Subcutaneous adipose tissue (tissue), 4 donors: Measurements from ENCODE around the gene CHD5. TPM values are rescaled to one million over a fixed set of nuclear protein-coding genes. Genes with fewer than 3 reads are reported as not detected.

Experiments
- total RNA-seq, 4 donors: library from RNA; depleted of rRNA; stranded (reverse); fragments of >200 nt; gene quantifications; one replicate each; pipeline ENCODE4 v1.1.0, GENCODE V29; 2016
- TF ChIP-seq, protein P1 (sequence below): fragments of 450-650 bp; IDR thresholded peaks from one replicate; pipeline ENCODE4 v1.5.1; 2016; ENCODE audit warnings: low read depth, mild to moderate bottlenecking, control low read depth, antibody characterized with exemption, moderate library complexity

Gene CHD5
- total RNA-seq, 4 donors from 2014 or later, result 0.19 to 0.49 (median 0.22) TPM; not detected in 1

DNA sequence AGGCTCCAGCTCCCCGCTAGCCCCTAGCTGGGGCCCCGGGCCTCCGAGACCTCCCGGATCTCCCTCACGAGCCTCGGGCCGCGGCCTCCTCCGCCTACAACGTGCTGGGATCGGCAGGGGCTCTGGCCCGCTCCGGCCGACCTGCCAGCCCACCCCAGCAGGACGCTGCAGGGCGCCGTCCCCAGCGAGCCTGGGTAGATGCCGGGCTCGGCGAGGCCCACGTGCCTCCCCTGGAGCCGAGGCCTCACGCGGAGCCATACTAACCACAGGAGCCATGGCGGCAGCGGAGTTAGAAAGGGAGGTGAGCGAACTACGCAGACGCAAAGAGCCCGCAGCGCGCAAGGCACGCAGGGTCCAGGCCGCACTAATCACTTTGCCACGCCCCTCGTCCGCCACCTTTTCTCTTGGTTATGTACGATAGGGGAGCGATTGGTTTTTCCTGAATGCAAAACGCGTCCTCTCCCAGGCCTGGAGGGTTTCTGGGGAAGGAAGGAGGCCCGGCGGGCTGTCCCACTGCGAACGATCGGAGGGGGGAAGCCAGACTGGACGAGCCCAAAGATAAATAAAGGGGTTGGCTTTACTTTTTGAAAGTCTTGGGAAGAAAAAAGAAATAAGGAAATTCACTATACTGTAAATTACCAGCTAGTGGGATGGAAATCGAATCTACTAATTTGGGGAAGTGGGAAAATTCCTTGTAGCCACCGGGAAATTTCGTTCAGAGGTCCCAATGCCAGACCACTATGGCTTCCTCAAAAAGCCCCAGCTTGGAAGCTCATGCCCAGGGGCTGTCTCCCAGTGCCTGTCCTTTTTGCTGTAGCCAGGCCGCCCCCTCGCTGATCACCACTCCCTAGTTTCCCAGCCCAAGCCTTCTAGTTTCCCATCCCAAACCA lies 19.4 kb upstream of the CHD5 start, which contains the start of gene RPL22:
RPL22 (minus strand) TSS at position 298 of the 890 bp plus-strand sequence; CDS start at position 276, 22 bp downstream.
- TF ChIP-seq, protein P1, sequence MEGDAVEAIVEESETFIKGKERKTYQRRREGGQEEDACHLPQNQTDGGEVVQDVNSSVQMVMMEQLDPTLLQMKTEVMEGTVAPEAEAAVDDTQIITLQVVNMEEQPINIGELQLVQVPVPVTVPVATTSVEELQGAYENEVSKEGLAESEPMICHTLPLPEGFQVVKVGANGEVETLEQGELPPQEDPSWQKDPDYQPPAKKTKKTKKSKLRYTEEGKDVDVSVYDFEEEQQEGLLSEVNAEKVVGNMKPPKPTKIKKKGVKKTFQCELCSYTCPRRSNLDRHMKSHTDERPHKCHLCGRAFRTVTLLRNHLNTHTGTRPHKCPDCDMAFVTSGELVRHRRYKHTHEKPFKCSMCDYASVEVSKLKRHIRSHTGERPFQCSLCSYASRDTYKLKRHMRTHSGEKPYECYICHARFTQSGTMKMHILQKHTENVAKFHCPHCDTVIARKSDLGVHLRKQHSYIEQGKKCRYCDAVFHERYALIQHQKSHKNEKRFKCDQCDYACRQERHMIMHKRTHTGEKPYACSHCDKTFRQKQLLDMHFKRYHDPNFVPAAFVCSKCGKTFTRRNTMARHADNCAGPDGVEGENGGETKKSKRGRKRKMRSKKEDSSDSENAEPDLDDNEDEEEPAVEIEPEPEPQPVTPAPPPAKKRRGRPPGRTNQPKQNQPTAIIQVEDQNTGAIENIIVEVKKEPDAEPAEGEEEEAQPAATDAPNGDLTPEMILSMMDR, result no peak

DNA sequence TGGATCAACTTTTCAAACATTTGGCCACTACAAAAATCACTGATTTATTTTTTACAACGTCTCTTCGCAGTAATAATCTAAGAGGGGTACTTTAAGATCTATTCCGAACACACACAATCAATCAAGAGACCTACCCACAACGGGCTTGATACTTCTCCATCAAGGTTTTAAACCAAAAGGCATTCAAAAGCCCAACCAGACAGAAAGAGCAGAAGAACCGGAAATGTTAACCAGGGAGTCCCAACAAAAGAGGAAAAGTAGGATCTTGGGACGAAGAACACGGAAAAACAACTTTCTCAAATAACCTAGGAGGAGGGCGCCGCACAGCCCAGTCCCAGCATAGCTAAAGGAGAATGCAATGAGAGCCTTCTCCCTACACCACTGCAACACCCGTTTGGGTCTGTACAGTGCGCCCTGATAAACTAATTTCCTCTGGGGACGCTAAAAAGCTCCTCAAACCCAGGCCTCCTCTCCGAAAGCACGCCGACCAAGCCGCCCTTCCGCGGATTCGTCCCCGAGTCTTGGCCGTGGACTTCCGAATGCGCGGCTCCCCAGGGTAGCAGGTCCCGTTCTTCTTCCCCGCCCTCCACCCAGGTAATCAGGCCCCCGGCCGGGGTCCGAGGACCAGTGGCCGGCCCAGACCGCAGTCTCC lies 18.7 kb upstream of the CHD5 start:
- TF ChIP-seq, protein P1, result no peak

DNA sequence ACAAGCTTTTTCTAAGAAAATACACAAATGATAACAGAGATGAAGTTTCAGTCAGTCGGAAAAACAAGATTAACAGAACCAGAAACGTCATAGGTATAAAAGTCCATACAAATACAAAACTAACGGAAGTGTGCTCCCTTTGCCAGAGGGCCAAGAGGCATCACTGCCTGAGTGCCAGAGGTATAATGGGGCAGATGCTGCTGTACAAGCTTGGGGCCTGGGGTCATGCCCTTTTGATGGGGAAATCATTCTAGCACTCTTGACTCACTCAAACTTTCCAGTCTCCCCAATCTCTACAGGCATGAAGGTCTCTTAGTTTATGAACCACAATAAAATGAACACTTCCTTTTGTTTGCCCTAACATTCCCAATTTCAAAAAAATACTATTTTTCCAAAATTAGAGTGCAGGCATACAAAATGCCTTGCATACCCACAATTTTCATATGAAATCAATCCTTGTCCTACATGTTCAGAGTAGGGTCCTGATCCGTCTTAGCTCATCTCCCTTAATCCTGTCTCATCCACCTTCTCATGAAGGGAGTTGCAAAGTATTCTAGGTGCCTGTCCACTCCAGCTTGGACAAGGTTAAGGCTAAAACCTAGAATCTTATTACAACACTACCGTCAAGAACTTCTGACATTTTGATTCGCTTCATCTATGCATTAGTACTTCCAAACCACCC lies 17.8 kb upstream of the CHD5 start:
- TF ChIP-seq, protein P1, result no peak

DNA sequence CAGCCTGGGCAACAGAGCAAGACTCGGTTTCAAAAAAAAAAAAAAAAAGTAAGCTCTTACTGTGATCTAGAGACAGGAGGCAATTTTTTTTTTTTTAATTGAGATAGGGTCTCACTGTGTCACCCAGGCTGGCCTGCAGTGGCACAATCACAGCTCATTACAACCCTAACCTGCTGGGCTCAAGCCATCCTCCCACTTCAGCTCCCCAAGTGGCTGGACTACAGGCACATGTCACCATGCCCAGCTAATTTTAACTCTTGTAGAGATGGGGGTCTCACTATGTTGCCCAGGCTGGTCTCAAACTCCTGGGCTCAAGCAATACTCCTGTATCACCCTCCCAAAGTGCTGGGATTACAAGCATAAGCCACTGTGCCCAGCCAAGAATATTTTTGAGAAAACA lies 11.8 kb upstream of the CHD5 start:
- TF ChIP-seq, protein P1, result no peak

DNA sequence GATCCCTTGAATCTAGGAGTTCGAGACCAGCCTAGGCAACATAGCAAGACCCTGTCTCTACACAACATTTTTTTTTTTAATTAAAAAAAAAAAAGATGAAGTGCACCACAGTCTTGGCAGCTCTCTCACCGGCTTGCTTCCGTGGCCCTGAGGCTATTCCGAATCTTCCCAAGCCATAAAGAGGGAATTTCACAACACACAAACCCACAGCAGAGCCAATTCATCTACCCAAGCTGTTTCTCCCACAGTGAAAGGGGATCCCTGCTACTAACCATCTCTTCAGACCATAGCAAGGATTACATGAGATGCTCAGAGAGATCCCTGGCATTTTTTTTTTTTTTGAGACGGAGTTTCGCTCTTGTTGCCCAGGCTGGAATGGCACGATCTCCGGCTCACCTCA lies 8.3 kb upstream of the CHD5 start:
- TF ChIP-seq, protein P1, result no peak

DNA sequence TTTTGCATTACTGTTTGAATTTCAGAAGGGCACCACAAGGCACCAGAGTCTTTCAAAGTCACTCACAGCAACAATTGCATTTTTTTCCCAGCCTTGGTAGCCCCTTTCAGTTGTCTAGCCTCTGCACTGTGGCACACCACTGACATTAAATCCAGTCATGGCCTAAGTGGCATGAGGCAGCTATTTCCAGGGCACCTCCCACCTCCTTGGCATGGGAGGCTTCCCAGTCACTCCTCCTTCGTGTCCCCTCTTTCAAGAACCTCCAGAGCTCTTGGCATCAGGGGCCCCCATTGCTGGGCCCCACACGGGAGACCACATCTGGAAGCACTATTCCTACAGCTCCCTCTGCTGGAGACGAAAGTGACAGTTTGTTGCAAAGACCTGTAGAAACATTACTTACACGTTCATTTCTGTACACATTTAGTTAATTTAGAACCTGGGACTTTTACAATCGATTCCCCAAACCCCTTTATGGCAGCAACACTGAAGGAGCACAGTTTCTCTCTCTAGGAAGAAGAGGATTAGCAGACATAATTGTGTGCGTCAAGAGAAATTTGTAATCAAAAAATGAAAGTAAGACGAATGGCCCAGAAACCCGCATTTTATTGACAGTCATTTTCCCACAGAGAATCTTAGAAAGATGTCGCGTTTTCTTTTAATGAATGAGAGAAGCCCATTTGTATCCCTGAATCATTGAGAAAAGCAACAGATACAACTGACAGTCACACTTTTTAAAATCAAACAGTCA lies 5.7 kb upstream of the CHD5 start:
- TF ChIP-seq, protein P1, result no peak
